GM12865 (cell line): ENCODE results near the gene CD22.
"Not testable (repeated sequence)": the region's sequence is repeated elsewhere in the genome, so short reads cannot be mapped to it uniquely, and the experiment has no call there.

ENCODE experiments used
- DNase-seq: peaks from one replicate; pipeline ENCODE4 v3.0.0; 2010; ENCODE audit warnings: low read depth
- H3K4me3 ChIP-seq: 2 replicates; pipeline ENCODE4 v1.5.1; 2011; ENCODE audit warnings: mild to moderate bottlenecking, low read depth, low read length, control low read depth
- TF ChIP-seq, protein P1 (sequence below): IDR thresholded peaks from 2 replicates; pipeline ENCODE4 v1.5.1; 2011; ENCODE audit warnings: low read length, control low read depth, low read depth, inconsistent platforms; ENCODE audit not compliant: insufficient read depth; ENCODE audit errors: missing control alignments

CD22 gene

DNA sequence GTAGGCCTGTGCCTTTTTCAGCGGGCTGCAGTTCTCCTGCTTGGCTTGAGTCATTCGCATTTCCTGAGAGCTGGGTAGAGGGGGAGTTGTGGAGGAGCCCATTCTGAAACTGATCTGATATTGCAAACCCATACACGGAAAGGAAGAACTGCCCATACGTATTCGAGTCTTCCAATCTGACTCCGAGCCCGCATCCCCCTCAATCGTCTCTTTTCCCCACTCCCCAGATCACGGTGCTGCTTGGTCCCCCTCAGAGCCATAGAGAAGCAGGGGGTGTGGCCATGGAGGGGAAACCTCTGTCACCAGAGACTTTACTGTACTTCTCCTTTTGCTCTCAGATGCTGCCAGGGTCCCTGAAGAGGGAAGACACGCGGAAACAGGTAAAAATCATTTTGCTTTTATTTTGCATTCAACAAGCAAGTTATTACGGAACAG, at the start of gene CD22:
Gene CD22 (plus strand): TSS at position 337 of the 435 bp plus-strand sequence. CDS start 2,854 bp downstream, outside the sequence.
- DNase-seq: peak; percentile 81
- TF ChIP-seq, protein P1, sequence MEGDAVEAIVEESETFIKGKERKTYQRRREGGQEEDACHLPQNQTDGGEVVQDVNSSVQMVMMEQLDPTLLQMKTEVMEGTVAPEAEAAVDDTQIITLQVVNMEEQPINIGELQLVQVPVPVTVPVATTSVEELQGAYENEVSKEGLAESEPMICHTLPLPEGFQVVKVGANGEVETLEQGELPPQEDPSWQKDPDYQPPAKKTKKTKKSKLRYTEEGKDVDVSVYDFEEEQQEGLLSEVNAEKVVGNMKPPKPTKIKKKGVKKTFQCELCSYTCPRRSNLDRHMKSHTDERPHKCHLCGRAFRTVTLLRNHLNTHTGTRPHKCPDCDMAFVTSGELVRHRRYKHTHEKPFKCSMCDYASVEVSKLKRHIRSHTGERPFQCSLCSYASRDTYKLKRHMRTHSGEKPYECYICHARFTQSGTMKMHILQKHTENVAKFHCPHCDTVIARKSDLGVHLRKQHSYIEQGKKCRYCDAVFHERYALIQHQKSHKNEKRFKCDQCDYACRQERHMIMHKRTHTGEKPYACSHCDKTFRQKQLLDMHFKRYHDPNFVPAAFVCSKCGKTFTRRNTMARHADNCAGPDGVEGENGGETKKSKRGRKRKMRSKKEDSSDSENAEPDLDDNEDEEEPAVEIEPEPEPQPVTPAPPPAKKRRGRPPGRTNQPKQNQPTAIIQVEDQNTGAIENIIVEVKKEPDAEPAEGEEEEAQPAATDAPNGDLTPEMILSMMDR: no peak
- peak within 1 kb of the TSS; percentile 69 for H3K4me3 ChIP-seq

- TF ChIP-seq, protein P1: no peak
- DNase-seq: no peak
- no peak overlapping the region for H3K4me3 ChIP-seq
Observed at GRCh38 chr19:35279374-35279773, 49.6 kb upstream of the CD22 start.

DNA sequence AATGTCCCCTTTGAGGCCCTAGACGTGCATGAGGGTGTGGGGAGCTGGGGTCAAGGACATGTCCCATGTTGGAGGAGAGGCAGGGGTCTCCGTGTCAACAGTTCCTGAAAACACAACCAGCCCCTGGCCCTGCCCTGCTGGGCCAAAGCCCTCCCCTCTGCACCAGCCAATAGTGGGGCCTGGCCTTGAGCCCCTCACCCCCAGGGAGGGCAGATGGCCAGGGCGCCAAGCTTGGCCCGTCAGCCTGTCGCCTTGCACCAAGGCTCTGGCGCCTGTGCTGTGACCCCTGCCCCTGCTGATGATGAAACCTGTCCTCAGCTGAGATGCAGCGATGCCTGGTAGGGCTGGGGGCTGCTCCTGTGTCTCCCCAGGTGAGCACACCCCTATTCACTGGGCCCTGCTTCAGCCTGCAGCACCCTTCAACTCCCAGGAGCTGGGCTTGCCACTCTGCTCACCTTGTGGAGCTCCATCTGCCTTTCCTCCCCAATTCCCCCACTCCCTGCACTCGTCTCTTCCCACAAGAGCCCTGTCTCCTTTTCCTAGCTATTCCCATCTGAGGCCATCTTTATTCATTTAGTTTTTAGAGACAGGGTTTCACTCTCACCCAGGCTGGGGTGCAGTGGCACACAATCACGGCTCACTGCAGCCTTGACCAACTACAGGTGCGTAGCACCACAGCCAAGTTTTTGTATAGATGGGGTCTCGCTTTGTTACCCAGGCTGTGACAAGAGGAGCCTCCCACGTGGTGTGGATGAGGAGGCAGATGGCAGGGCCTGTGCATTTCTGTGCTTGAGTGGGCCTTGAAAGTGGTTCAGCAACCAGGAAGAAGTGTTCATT, 48.8 kb upstream of the CD22 start:
- TF ChIP-seq, protein P1: no peak
- no peak overlapping the region for H3K4me3 ChIP-seq

DNA sequence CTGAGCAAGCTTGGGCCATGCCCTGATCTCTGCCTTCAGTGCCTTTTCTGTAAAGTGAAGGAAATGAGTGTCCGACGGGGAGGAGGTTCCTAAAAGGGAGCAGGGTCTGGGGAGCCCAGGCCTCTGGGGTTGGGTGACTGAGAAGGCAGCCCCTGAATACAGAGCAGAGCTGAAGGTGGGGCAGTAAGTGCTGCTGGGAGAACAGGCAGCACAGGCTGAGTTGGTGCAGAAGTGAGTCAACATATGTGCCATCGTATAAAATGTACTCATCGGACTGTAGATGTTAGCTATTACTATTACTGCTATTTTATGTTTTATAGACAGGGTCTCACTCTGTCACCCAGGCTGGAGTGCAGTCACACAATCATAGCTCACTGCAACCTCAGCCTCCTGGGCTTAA, 47.7 kb upstream of the CD22 start:
- H3K4me3 ChIP-seq: no peak overlapping the region
- TF ChIP-seq, protein P1: no peak
- no peak for DNase-seq

More for the DNA sequence above, 48.8 kb upstream of the CD22 start:
- peak; percentile 31 for DNase-seq

GRCh38 chr19:35284153-35285094, 44.6 kb upstream of the CD22 start:
- DNase-seq: no peak
- no peak overlapping the region for H3K4me3 ChIP-seq
- TF ChIP-seq, protein P1: no peak

DNA sequence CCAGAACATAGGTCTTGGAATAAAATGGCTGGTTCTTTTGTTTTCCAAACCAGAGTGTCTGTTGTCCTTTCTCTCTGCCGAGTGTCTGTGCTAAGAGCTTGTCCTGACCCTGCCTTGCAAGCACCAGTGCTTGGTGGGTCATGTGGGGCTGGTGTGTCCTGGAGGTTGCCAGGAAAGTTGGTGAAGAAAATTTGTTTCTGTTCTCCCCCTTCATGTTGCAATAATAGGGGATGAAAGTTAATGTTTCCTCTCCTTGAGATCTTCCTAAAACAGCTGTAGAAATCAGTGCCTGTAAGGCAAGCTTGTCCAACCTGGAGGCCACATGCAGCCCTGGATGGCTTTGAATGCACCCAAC, 43.9 kb upstream of the CD22 start:
- TF ChIP-seq, protein P1: no peak
- no peak for DNase-seq
- no peak overlapping the region for H3K4me3 ChIP-seq

DNA sequence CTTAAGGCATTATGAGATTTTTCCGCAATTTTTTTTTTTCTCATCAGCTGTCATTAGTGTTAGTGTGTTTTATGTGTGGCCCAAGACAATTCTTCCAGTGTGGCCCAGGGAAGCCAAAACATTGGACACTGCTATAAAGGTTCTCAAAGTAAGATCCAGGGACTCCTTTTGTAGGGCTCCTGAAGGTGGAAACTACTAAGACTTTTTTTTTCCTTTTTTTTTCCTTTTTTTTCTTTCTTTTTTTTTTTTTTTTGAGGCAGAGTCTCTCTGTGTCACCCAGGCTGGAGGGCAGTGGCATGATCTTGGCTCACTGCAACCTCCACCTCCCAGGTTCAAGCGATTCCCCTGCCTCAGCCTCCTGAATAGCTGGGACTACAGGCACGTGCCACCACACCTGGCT, 43.5 kb upstream of the CD22 start:
- H3K4me3 ChIP-seq, DNase-seq: not testable (repeated sequence)

GRCh38 chr19:35286101-35286500, 42.9 kb upstream of the CD22 start:
- not testable (repeated sequence) for DNase-seq, H3K4me3 ChIP-seq
